ENCODE results near the gene FARS2. TPM values are rescaled to one million over a fixed set of nuclear protein-coding genes. Genes with fewer than 3 reads are reported as not detected.
A peak's percentile ranks its signal among the peaks of the same experiment; 100 is the strongest.

FARS2 gene
- total and polyA plus RNA-seq, 2 of the 13 experiments (the other 11 are each of a cell fraction or from before 2014, with no cell fraction given), result 15.4 to 26.0 TPM

DNA sequence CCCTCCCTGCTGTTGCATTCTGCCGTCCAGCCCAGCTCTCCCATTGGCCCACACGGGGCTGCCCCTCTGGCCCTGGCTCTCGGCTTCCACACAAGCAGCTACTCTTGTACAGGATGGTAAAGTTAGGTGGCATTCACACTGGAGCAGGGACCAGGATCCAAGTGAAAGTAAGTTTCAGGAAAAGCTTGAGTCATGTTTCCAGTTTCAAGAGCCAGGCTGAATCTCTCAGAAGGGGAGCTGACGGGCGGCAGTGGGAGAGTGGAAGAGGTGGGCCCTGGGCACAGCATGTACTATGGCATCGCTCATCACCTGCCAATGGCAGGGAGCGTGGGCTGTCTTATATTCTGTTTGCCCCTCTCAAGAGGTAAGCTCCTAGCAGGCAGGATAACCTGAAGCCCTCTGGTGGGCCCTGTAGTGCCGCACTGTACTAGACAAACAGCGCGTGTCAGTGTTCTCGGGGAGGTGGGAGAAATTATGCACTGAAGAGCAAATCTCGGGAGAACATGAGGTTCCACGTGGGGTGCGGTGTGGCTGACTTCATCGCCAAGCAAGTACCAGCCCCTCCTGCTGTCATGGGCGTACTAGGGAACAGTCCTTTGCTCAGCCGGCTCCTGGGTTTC lies 503.9 kb downstream of the FARS2 start:
- no peak overlapping the region for H3K4me2 ChIP-seq (ENCODE audit: low read depth, low read length)
- DNase-seq (ENCODE audit: low spot score) (no peak), ATAC-seq (no peak; the same call in 2 of the 3 replicates), FAIRE-seq (no peak)
- H3K36me3 ChIP-seq (replicated peaks in 1 of 2; ENCODE audit: control insufficient read depth in 1 of 2, insufficient read depth in 2 of 2, low read length in 2 of 2), result no peaks in the 10 kb centered on the region
- H3K9me3 ChIP-seq (ENCODE audit: low read length), result peaks cover 7% of the 10 kb centered on the region; the same call in 1 of the 2 replicates
- no peak overlapping the region for H2AFZ ChIP-seq (ENCODE audit: low read length)
- no peak overlapping the region for H3K4me3 ChIP-seq (replicated peaks in 1 of 3; ENCODE audit: insufficient read depth in 1 of 3, low read depth in 2 of 3, low read length in 3 of 3)
- TF ChIP-seq FLYWCH1 (CRISPR knock-in tag; IDR thresholded peaks at IDR 0.05) (no peak), HNF4G (IDR thresholded peaks at IDR 0.05; ENCODE audit: borderline replicate concordance, low read depth, low read length) (no peak), HNF4G (CRISPR knock-in tag; IDR thresholded peaks at IDR 0.05; ENCODE audit: borderline replicate concordance, low read depth) (no peak), ZNF747 (CRISPR knock-in tag; IDR thresholded peaks at IDR 0.05; ENCODE audit: borderline replicate concordance) (no peak), ZNF720 (CRISPR knock-in tag; IDR thresholded peaks at IDR 0.05) (no peak), ZNF713 (CRISPR knock-in tag; IDR thresholded peaks at IDR 0.05) (no peak)
- TF ChIP-seq, protein P1, sequence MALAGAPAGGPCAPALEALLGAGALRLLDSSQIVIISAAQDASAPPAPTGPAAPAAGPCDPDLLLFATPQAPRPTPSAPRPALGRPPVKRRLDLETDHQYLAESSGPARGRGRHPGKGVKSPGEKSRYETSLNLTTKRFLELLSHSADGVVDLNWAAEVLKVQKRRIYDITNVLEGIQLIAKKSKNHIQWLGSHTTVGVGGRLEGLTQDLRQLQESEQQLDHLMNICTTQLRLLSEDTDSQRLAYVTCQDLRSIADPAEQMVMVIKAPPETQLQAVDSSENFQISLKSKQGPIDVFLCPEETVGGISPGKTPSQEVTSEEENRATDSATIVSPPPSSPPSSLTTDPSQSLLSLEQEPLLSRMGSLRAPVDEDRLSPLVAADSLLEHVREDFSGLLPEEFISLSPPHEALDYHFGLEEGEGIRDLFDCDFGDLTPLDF (CRISPR knock-in tag; IDR thresholded peaks at IDR 0.05), result no peak
- in situ Hi-C loops (cut with HindIII; ENCODE audit: extremely low pct_ligation_motif_present, low pct_unique_long_range_greater_than_20kb), result no loop called here
- H3K27ac ChIP-seq (ENCODE audit: extremely low read length, insufficient read depth, low read length), result no peak overlapping the region
- ChIA-PET CTCF (ENCODE audit: low intra/inter-chr PET ratio, low total read pairs) (no interaction called here), POLR2A (no interaction called here)
- H4K20me1 ChIP-seq (ENCODE audit: insufficient read depth, low read length), result no peaks in the 10 kb centered on the region
- no peaks in the 10 kb centered on the region for H3K27me3 ChIP-seq (ENCODE audit: control insufficient read depth in 1 of 2, insufficient read depth in 2 of 2, low read length in 2 of 2)
- no peaks in the 10 kb centered on the region for H3K79me2 ChIP-seq (ENCODE audit: insufficient read depth, low read length)
- no TSS peak for BruUV-seq (replicated peaks)
- H3K4me1 ChIP-seq (ENCODE audit: insufficient read depth, low read length), result no peaks in the 10 kb centered on the region
- H3K9ac ChIP-seq (ENCODE audit: insufficient read depth, low read depth, low read length), result no peak overlapping the region
- intact Hi-C loops (cut with micrococcal nuclease; ENCODE audit: unreplicated experiment), result no loop called here
- WGBS (ENCODE audit: low lambda C conversion rate), result 86% methylated on average over 15 of the region's 17 CpGs

GRCh38 chr6:5766260-5766659 lies 504.9 kb downstream of the FARS2 start:
- H3K27ac ChIP-seq (ENCODE audit: extremely low read length, insufficient read depth, low read length), result no peak overlapping the region
- 60% methylated on average over 3 of the region's 3 CpGs for WGBS (ENCODE audit: low lambda C conversion rate)
- H3K9me3 ChIP-seq (ENCODE audit: low read length), result peaks cover 7% of the 10 kb centered on the region; the same call in 1 of the 2 replicates
- no peaks in the 10 kb centered on the region for H3K79me2 ChIP-seq (ENCODE audit: insufficient read depth, low read length)
- H4K20me1 ChIP-seq (ENCODE audit: insufficient read depth, low read length), result no peaks in the 10 kb centered on the region
- in situ Hi-C loops (cut with HindIII; ENCODE audit: extremely low pct_ligation_motif_present, low pct_unique_long_range_greater_than_20kb), result no loop called here
- no peak overlapping the region for H3K9ac ChIP-seq (ENCODE audit: insufficient read depth, low read depth, low read length)
- H3K27me3 ChIP-seq (ENCODE audit: control insufficient read depth in 1 of 2, insufficient read depth in 2 of 2, low read length in 2 of 2), result no peaks in the 10 kb centered on the region
- FAIRE-seq, result peak; percentile 49
- ChIA-PET POLR2A (no interaction called here), CTCF (ENCODE audit: low intra/inter-chr PET ratio, low total read pairs) (interaction anchor here (1.4 kb wide), 1 partner anchor 295 kb away, joined by 7 read pairs; no protein-coding TSS in a partner anchor)
- intact Hi-C loops (cut with micrococcal nuclease; ENCODE audit: unreplicated experiment), result no loop called here
- peak; percentile 54; the same call in 2 of the 3 replicates for ATAC-seq
- no peak overlapping the region for H3K4me3 ChIP-seq (replicated peaks in 1 of 3; ENCODE audit: insufficient read depth in 1 of 3, low read depth in 2 of 3, low read length in 3 of 3)
- no peaks in the 10 kb centered on the region for H3K36me3 ChIP-seq (replicated peaks in 1 of 2; ENCODE audit: control insufficient read depth in 1 of 2, insufficient read depth in 2 of 2, low read length in 2 of 2)
- no peak for DNase-seq (ENCODE audit: low spot score)
- no peak overlapping the region for H2AFZ ChIP-seq (ENCODE audit: low read length)
- no peaks in the 10 kb centered on the region for H3K4me1 ChIP-seq (ENCODE audit: insufficient read depth, low read length)
- no peak overlapping the region for H3K4me2 ChIP-seq (ENCODE audit: low read depth, low read length)
- no TSS peak for BruUV-seq (replicated peaks)
- TF ChIP-seq TARDBP (CRISPR knock-in tag; IDR thresholded peaks at IDR 0.05), result no peak
- no peak for TF ChIP-seq ZNF580 (CRISPR knock-in tag; IDR thresholded peaks at IDR 0.05; ENCODE audit: borderline replicate concordance, low read depth)
- TF ChIP-seq SMC3 (IDR thresholded peaks at IDR 0.05; ENCODE audit: low read length), result peak; percentile 3; the same call in 1 of the 2 replicates
- no peak for TF ChIP-seq ZNF331 (CRISPR knock-in tag; IDR thresholded peaks at IDR 0.05)
- TF ChIP-seq, protein P2, sequence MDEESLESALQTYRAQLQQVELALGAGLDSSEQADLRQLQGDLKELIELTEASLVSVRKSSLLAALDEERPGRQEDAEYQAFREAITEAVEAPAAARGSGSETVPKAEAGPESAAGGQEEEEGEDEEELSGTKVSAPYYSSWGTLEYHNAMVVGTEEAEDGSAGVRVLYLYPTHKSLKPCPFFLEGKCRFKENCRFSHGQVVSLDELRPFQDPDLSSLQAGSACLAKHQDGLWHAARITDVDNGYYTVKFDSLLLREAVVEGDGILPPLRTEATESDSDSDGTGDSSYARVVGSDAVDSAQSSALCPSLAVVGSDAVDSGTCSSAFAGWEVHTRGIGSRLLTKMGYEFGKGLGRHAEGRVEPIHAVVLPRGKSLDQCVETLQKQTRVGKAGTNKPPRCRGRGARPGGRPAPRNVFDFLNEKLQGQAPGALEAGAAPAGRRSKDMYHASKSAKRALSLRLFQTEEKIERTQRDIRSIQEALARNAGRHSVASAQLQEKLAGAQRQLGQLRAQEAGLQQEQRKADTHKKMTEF (CRISPR knock-in tag; IDR thresholded peaks at IDR 0.05), result no peak
- TF ChIP-seq HOXA5 (CRISPR knock-in tag; IDR thresholded peaks at IDR 0.05), result no peak
- no peak for TF ChIP-seq RAD51 (IDR thresholded peaks at IDR 0.05; ENCODE audit: borderline replicate concordance)
- no peak for TF ChIP-seq POLR2G (IDR thresholded peaks at IDR 0.05; ENCODE audit: low read depth, low read length)
- TF ChIP-seq ZNF782 (CRISPR knock-in tag; IDR thresholded peaks at IDR 0.05; ENCODE audit: borderline replicate concordance), result no peak
- TF ChIP-seq ZNF251 (CRISPR knock-in tag; IDR thresholded peaks at IDR 0.05), result no peak
- no peak for TF ChIP-seq RNF2 (conservative IDR thresholded peaks at IDR 0.05; ENCODE audit: low read depth)

Data from HepG2 (cell line).